ENCODE measurements around the gene TRIM44. TPM values are rescaled to one million over a fixed set of nuclear protein-coding genes. Genes with fewer than 3 reads are reported as not detected.

The TRIM44 gene
- total RNA-seq, 1 experiment from 2014 or later = 3.6 TPM

Other genes with a start within 250 kb of the TRIM44 start
- gene SLC1A2, start 243.2 kb upstream of the TRIM44 start, total RNA-seq (2014; rRNA removed; shearing (Covaris generic); ENCODE audit: low replicate concordance) = not detected in 2 replicates
- not detected in 2 replicates for gene PAMR1, start 137.2 kb upstream of the TRIM44 start, total RNA-seq (2014; rRNA removed; shearing (Covaris generic); ENCODE audit: low replicate concordance)
- 25.7 and 36.8 TPM in 2 replicates for gene FJX1, start 44.3 kb upstream of the TRIM44 start, total RNA-seq (2014; rRNA removed; shearing (Covaris generic); ENCODE audit: low replicate concordance)